Stimulated activated CD4-positive, alpha-beta T cell treated with anti-CD3 and anti-CD28 coated beads, Interleukin-4, amount 100 ng/mL, for 4 hours (primary cell): ENCODE results near the gene ATE1.
"Not testable (repeated sequence)": the region's sequence is repeated elsewhere in the genome, so short reads cannot be mapped to it uniquely, and the experiment has no call there.

ENCODE experiments used
- DNase-seq, 2 experiments: peaks; one replicate each; pipeline ENCODE4 v3.0.0-alpha.2; 2020

The ATE1 gene

DNA sequence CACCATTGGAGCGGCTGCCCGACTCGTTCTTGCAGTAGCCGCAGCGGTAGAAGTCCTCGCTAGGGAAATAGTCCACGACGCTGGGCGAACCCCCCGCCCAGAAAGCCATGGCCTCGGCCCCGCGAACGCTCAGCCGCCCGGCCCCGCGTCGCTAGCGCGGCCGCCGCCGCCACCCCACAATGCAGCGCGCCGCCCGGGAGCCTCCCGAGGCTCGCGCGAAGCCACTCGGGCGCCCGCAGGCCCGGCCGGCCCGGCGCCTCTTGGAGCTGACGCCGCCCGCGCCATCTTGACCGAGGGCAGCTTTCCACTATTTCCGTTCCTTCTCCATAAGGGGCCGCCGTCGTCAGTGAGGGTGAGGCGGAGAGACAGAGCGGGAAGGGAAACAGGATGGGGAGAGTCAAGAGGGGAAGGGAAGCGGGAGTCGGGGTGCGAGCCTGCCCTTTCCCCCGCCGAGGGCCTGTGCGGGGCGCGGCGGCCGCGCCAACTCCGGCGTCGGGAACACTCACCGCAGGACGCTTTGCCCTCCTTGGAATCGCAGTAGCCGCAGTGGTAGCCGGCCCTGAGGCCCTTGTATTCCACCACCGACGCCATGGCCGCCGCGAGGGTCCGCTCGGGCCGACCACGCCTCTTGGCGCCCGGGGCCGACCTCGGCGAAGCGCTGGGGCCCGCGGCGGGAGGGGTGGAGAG, at the start of gene ATE1:
TSS of gene ATE1 (minus strand) at position 191 of the 687 bp plus-strand sequence. CDS start at position 109, 82 bp downstream.
- peak; percentile 76 to 82 for DNase-seq

DNA sequence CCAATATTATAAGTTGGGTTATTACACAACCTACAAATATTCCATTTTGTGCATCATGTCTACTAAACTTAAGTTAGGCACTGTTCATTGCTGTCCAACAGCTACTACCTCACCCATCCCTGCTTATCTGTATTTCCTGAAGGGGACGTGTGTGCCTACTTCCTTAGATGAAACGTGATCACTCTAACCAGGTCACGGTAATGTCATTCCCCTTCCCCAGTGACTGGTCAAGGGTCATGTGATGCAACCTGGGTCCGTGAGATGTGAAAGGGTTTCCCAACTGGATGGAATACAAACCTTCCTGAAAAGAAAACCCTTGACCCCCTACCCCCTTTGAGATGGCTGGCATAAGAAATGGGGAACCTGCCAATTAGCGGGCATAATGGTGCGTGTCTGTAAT, 48.8 kb upstream of the ATE1 start:
- DNase-seq, result no peak

DNA sequence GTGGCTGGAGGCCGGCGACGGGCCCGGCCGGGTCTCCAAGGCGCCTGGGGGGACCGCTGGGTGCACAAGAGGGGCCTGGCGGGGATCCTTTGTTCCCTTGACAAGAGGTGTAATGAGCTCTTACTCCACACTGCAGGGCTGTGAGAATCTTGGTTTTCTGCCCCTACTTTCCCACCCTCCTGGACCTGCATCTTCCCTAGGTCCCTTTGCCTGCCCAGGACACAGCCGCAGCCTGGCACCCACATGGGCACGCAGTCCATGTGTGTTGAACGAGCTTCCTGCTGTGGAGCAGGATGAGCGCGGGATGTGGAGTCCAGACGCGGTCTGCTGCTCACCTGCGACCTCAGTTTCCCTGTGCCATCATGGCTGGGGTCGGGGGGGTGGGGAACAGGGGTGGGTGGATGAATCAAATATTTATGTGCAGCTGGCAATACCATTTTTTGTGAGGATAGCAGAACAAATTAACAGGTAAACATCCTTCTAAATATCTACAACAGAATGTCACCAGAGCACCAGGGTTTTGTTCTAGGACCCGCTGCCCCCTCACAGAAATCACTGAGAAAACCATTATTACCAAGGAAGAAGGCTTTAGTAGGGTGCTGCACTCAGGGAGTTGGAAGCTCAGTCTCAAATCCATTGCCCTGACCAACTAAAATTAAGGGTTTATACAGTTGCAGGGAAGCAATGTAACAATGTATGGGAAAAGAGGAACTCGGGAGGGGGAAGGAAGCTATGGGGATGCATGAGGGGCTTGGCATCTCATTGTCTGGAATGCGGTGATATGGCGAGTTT, 47.7 kb upstream of the ATE1 start:
- DNase-seq, result no peak

DNA sequence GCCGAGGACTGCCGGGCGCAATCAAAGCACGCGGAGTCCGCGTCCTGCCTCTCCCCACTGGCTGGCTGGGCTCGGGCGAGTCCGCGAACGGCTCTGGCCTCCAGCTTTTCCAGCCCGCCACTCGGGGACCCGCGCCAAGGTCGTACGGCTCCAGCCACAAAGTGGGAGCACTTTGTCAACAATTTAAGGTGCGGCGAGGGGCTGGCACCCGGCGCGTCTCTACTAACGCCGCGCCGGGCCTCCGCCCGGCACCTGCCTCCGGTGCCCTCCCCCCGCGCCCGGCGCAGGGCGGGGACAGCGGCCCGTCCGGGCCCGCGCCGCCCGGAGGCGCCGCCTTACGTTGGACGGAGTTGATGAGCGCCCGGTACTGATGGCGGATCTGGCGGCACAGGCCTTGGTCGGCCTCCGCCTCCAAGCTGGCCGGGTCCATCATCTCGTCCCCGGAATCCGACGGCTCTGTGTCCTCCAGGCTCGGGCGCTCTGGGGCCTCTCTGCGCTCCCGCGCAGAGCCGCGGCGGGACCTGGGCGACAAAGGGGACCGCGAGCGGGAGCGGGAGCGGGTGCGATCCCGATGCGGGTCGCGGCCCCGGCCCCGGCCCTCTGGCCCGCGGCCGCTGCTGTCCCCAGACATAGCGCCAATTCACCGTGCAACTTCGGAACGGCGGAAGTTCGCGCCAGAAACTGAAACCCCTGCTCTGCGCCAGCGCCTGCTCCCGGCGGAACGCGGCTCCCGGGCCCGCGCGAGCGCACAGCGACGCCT, 46.9 kb upstream of the ATE1 start, which contains the start of gene NSMCE4A:
TSS of gene NSMCE4A (minus strand) at position 683 of the 760 bp plus-strand sequence. CDS start at position 631, 52 bp downstream.
- DNase-seq, result peak; percentile 68 to 78

DNA sequence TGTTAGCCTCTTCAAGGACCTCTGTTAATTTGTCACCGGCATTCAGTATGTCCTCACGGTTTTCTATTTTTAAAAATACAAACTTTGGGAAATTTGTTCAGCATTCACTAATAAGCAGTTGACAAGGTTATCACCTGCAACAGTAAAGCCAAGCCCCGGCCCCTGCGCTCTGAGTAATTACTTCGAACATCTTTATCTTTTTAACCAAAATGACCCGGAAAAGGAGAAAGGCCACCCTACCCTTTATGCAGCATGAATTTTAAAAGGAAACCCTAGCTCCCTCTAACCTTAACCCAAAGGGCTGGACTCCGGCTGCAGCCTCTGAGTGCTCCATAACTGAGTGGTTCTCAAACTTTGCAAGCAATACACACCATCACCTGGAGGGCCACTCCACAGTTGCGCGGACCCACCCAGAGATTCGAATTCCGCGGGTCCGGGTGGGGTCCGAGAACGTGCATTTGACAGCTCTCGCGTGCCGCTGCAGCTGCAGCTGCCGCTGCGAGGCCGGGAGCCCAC, 46.2 kb upstream of the ATE1 start:
- DNase-seq, result no peak

DNA sequence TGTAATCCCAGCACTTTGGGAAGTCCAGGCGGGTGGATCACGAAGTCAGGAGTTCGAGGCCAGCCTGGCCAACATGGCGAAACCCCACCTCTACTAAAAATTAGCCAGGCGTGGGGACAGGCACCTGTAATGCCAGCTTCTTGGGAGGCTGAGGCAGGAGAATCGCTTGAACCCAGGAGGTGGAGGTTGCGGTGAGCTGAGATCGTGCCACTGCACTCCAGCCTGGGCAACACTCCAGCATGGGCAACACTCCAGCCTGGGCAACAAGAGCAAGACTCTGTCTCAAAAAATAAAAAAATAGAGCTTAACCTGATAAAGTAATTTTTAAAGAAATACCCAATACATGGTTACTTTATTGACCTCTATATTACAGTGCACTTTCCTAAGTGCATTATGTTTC, 41.3 kb upstream of the ATE1 start:
- not testable (repeated sequence) for DNase-seq

DNA sequence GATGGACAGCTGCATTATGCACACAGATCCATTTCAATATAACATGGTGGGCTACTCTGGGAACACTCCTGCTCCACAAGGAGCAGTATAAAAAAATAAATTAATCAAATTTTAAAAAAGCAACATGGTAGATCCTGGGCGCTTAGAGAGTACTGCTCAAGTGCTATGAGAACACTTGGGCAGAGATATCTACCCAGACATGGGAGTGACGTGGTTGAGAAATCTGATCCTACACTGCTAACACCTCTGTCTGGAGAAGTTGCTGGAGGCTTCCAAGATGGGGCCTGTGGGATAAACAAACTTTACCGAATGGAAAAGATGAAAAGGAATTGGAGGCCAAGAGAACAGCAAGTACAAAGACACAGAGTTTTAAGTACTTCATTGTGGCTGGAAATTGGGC, 38.2 kb upstream of the ATE1 start:
- DNase-seq, result no peak

DNA sequence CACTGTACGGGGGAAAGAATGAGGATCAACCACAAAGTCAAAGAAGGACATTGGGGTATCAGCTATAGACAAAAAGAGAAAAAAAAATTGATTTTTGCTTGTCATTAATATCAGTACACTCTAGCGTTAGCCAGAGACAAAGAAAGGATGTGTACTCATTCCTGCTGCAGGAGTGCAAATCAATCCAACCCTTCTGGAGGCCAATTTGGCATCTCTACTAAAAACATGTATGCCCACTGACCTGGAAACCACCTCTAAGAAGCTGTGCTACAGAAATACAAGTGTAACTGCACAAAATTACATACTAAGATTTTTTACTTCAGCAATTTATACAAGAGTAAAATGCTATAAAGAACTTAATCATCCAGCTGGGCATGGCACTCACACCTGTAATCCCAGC, 33.6 kb upstream of the ATE1 start:
- DNase-seq, result no peak

DNA sequence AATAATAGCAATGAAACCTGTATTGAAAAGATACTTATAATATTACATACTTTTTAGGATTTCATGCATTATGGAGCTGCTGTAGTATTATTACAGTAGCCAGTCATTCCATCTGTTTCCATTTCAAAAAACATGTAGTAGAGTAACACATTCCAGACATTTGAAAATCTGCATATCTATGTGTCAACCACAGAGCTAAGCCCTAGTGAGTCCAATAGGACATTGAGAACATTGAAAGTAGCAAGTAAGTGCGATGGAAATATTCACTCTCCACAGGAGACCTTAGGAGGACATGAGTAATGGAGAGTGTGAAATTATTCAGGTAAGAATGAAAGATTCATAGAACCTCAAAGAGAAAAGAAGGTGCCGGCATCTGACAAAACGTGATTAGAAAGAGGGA, 31.8 kb upstream of the ATE1 start:
- DNase-seq, result no peak

DNA sequence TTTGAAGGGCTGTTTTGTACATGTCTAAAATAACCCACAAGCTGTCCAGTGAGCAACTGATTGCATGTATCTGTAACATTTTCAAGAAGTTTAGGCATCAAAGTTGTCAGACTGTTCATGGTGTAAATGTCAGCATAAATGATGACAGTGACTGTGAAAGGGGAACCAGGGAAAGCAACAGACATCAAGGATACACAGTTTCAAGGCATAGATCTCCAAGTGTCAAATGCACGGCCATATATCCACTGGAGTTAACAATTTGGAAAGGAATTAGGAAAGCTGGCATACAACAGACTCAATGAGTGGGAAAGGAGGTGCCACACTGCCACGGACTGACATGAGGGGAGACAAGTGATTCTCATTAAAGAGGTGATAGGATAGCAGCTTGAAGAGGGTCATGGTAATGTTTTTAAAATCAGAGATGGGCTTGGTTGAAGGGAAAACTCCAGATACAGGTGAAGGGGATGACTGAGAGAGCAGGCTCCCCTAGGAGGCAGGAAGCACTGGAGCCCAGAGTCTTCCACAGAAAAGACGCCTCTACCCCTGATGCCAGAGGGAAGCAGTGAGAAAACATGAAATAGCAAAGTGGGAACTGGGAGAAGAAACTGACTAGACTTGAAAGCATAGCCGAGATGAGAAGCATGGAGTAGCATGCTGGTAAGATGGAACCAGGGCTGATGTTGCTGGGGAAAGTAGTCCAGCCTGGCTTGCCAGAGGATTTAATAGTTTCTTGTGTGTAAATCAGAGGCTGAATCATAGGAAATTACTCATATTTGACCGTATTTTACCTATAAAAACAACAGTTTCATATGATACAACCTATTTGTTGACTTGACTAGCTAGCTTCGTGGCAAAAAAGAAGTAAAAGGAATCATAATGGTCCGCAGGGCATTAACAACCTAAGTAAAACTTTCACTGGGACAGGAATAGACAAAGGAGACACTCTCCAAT, 28.6 kb upstream of the ATE1 start:
- DNase-seq, result no peak

DNA sequence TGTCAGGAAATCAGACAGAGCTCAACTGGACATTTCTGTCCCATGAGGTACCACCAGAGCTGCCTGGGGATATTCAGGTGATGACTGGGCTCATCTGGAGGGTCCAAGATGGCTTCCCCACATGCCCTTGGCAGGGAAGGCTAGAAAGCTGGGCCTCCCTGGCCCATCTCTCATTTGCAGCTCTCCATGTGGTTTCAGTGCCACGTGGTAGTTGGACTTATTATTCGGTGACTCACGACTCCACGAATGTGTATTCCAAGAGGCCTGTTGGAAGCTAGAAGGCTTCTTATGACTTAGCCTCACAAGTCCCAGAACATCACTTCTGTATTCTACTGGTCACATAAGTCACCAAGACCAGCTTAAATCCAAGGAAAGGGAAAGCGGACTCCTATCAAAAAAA, 24.4 kb upstream of the ATE1 start:
- DNase-seq, result no peak

DNA sequence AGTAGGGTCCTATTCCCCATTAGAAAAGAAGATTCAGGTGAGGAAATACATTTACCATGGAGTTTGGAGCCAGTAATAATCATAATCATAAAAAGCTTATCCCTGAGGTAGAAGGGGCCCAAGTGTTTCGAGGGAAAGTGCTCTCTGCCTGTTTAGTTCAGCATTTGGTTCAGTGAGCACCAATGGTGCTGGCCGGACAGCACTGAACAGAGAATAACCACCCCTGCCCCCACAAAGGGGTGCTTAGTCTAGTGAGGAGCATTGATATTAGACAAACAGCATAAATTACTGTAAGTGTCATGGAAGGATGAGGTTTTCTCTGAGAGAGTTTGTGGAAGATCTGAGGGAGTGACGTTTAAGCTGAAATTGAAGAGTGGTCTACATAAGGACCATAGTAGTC, 21.6 kb upstream of the ATE1 start:
- no peak for DNase-seq

DNA sequence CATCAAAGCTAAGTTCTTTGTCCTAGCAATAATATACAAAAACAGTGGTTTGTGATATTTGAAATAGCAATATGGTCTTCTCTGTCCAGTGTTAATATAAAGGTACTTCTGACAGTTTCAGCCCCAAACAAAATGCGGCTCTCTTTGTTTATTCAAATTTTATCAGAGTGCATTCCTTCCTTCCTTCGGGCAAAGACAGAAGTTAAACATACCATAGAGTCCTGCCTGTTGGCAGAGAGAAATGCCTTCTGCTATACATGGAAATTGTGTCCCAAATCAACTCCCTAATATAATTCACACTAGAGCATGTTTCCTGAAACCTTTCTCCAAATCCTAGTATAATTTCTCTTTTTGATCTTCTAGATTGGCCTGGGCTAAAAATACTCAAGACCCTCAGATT, 21.2 kb upstream of the ATE1 start:
- no peak for DNase-seq

DNA sequence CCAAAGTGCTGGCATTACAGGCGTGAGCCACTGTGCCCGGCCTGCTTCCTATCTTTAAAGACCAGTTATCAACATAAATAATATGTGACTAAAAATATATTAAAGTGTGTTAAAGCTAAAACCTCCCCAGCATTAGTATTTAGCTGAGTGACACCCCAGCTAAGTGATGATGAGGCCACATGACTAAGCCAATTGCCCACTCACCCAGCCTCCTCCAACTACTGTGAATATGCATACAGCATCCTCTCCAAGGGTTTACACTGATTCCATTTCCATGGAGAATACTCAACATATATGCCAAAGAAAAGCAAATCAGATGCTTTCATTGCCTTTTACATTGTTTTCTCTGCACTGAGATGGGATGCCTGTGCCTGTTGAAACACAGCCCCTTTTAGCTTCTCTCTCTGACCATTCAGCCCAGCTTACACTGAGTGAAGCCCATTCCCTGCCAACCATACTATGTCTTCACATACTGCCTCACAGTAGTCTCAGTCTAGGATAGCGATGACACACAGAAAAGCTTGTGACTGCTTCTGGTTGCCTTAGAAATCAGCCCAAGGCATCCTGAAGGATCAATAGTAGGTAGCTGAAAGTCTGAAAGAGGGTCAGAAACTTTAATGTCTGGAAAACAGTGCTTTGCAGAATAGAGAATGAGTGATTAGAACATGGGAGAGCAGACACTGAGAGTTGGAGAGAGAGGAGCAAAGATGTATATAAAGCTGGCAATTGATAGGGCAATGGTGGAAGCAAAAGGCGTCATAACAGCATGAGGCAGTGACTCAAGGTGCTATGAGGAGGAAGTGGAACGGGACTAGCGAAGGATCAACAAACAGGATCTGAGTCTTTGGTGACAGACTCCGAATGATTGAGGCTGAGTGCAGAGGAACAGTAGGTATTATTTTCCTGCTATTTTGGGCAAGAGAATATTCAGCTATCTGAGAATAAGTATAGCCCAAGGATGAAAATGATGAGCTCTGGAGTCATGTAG, 19.8 kb upstream of the ATE1 start:
- no peak for DNase-seq

DNA sequence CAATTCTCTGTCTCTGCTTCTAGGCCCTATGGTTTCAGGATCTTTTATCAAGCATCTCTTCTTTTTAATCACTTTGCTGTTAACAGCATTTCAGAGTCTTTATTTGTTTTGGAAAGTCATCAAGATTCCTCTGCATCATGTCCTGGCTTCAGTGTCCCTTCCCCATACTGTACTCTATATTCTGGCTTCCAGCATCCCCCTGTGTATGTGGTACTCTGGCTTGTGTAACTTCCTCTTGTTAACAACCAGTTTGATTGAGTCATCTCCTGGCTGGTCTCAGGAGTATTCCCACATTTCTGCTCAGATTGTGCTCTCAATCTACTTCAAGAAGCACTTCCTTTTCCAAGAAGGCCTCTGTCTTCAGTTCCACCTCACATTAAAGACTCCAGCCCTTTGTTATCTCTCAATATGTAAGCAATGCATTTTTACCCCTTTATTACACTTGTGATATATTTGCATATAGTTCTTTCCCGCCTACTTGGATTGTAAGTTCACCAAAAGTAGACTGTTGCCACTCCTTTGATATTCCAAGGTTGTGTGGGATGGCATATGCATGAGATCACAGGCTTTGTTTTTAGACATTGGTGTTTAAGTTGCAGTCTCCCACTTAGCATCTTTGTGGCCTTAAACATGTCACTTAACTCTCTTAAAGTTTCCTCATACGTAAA, 15.1 kb upstream of the ATE1 start:
- no peak for DNase-seq

DNA sequence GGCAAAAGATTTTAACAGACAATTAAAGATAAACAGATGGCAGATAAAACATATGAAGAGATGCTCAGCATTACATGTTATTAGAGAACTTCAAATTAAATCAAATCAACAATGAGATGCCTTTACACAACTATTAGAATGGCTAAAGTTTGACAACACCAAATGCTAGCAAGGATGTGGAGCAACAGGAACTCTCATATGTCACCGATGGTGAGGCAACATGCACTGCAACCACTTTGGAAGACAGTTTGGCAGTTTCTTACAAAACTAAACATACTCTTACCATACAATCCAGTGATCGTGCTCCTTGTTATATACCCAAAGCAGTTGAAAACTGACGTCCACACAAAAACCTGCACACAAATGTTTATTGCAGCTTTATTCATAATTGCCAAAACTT, 13.7 kb upstream of the ATE1 start:
- no peak for DNase-seq

DNA sequence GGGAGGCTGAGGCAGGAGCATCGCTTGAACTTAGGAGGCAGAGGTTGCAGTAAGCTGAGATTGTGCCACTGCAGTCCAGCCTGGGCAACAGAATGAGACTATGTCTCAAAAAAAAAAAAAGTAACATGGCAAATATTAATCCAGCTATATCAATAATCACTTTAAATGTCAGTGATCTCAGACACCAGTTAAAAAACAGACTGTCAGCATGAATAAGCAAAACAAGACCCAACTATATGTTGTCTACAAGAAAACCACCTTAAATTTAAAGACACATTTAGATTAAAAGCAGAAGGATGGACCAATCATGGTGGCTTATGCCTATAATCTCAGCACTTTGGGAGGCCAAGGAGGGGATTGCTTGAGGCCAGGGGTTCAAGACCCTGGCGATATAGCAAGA, 8.5 kb upstream of the ATE1 start:
- DNase-seq, result no peak

DNA sequence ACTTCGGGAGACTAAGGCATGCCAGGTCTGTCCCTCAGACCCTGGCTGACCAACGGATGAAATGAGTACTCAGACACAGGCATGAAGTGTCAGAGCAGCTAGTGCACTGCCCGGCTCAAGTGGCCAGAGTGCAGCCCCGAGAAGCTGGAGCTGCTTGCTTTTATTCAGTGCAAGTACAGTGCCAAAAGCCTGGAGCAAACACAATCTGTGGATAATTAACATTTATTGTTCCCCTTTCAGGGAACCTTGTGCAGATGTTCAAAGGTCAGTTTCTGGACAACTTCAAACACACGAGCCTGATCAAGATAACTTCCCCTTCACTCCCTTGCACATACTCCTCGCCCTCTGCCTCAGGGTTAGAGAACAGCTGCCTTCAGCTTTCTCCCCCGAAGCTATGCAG, 7.9 kb upstream of the ATE1 start:
- no peak for DNase-seq

DNA sequence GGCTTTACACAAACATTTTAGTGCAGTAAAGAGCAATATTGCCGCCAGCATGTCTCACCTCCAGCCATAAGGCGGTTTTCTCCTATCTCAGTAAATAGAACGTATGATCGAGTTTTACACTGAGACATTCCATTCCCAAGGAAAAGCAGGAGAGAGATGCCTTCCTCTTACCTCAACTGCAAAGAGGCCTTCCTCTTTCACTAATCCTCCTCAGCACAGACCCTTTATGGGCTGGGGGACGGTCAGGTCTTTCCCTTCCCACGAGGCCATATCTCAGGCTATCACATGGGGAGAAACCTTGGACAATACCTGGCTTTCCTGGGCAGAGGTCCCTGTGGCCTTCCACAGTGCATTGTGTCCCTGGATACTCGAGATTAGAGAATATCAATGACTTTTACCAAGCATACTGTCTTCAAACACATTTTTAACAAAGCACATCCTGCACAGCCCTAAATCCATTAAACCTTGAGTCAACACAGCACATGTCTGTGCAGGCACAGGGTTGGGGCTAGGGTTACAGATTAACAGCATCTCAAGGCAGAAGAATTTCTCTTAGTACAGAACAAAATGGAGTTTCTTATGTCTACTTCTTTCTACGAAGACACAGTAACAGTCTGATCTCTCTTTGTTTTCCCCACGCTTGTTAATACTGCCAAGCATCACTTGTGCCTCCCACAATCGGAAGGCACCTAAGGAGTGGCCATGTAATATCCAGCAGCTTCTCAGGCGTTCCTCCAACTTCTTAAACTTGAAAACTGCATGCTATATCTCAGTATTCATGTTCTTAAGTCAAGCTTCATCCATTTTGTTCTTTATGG, 2.6 kb upstream of the ATE1 start:
- not testable (repeated sequence) for DNase-seq
